ENCODE data around the gene AVP. TPM values are rescaled to one million over a fixed set of nuclear protein-coding genes. Genes with fewer than 3 reads are reported as not detected.

The AVP gene
- total and polyA plus RNA-seq, 2 of the 13 experiments (the other 11 are each of a cell fraction or from before 2014, with no cell fraction given): 0.12 TPM; not detected in 1

GRCh38 chr20:3105256-3106137 is 21.0 kb upstream of the AVP start (continued):
- TF ChIP-seq MTA3 (CRISPR knock-in tag; IDR thresholded peaks at IDR 0.05) (no peak), ZNF891 (CRISPR knock-in tag; IDR thresholded peaks at IDR 0.05) (no peak; the same call in 1 of the 2 replicates), JARID2 (CRISPR knock-in tag; IDR thresholded peaks at IDR 0.05; ENCODE audit: insufficient replicate concordance) (no peak), ZNF460 (CRISPR knock-in tag; IDR thresholded peaks at IDR 0.05; ENCODE audit: borderline replicate concordance) (no peak), ZNF225 (CRISPR knock-in tag; IDR thresholded peaks at IDR 0.05) (0 out of 2 replicates have a peak, but pooled peaks have one; percentile 44), ZNF800 (CRISPR knock-in tag; IDR thresholded peaks at IDR 0.05) (no peak), ATF6 (CRISPR knock-in tag; conservative IDR thresholded peaks at IDR 0.05) (no peak), TBL1XR1 (IDR thresholded peaks at IDR 0.05; ENCODE audit: borderline replicate concordance, low read length, partially characterized antibody) (no peak), TERF1 (CRISPR knock-in tag; IDR thresholded peaks at IDR 0.05) (0 out of 2 replicates have a peak, but pooled peaks have one; percentile 73), POLR2A (IDR thresholded peaks at IDR 0.05; ENCODE audit: insufficient read depth in 1 of 2, low read depth in 2 of 2, low read length in 2 of 2) (no peak), ZNF292 (CRISPR knock-in tag; IDR thresholded peaks at IDR 0.05; ENCODE audit: borderline replicate concordance, low read depth) (no peak), ZNF235 (CRISPR knock-in tag; IDR thresholded peaks at IDR 0.05; ENCODE audit: borderline replicate concordance) (no peak), ZNF724P (CRISPR knock-in tag; IDR thresholded peaks at IDR 0.05; ENCODE audit: borderline replicate concordance) (no peak), GABPA (IDR thresholded peaks at IDR 0.05; ENCODE audit: low read depth, low read length) (no peak), GABPA (CRISPR knock-in tag; IDR thresholded peaks at IDR 0.05; ENCODE audit: low read depth) (no peak), DMAP1 (CRISPR knock-in tag; IDR thresholded peaks at IDR 0.05) (no peak), NPAS2 (CRISPR knock-in tag; IDR thresholded peaks at IDR 0.05; ENCODE audit: borderline replicate concordance) (no peak)
- TF ChIP-seq, protein P1, sequence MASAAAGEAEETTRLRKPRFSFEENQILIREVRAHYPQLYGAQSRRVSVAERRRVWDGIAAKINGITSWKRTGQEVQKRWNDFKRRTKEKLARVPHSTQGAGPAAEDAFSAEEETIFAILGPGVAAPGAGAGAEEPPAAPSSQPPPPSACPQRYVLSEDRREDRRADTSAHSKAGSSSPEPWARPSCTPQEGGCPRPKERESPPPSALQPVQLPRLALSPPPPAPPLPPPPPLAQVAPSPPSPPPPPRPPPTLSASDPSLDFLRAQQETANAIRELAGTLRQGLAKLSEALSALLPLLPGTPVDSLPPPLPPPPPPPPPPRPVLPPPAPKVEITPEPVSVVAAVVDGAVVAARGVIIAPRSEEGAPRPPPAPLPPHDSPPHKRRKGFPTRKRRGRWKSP (CRISPR knock-in tag; IDR thresholded peaks at IDR 0.05): no peak

Measured in HepG2 (cell line).